ENCODE results near the gene SDHA. TPM values are rescaled to one million over a fixed set of nuclear protein-coding genes. Genes with fewer than 3 reads are reported as not detected.

Gene SDHA
- total RNA-seq, 1 experiment from 2014 or later = 134 TPM

DNA sequence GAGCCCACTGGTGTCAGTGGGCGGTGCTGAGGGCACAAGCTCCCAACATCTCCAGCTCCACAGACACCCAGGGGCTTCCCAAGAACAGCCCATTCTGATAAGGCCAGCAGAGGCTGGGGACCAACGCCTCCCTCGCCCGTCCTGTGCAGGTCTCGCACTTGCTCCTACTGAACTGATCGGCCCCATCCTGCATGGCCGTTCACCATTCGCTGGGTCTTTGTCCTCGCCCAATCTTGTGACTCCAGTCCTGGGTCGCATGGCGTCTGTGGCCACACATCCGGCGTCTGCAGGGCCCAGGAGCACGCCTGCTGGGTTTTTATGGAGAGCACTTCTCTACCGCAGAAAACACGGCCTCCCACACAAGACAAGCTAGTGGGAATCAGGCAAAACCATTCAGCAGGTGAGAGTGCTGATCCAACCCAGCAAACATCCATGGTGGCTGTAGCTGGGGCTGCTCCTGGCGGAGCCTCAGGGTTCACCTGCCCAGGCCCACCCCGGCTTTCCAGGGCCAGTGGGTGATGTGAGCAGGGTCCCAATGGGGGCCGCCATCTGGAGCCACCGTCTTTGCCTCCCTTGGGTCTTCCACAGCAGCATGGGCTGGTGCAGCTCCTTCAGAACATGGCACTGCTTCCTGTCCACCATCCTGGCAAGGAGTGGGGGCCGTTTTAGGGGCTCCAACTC, 19.5 kb upstream of the SDHA start:
- Histone ChIP-seq H3K27me3 (ENCODE audit: insufficient read depth, low read length) (no peaks in the 10 kb centered on the region), H2AFZ (ENCODE audit: low read depth, low read length, poor library complexity, severe bottlenecking) (no peak overlapping the region), H3K36me3 (ENCODE audit: control insufficient read depth in 1 of 2, insufficient read depth in 2 of 2, low read length in 2 of 2) (no peaks in the 10 kb centered on the region), H3K4me2 (ENCODE audit: low read length) (no peak overlapping the region), H3K9me3 (ENCODE audit: control insufficient read depth in 1 of 2, insufficient read depth in 1 of 2, low read depth in 1 of 2, low read length in 2 of 2) (no peaks in the 10 kb centered on the region), H3K4me3 (replicated peaks in 1 of 2; ENCODE audit: low read depth in 1 of 2, low read length in 2 of 2) (no peak overlapping the region), H3K4me1 (ENCODE audit: control insufficient read depth in 1 of 2, insufficient read depth in 2 of 2, low read length in 2 of 2) (no peaks in the 10 kb centered on the region), H4K20me1 (ENCODE audit: insufficient read depth) (no peaks in the 10 kb centered on the region), H3K79me2 (ENCODE audit: insufficient read depth, low read length) (no peaks in the 10 kb centered on the region), H3K9me2 (ENCODE audit: insufficient read depth) (no peaks in the 10 kb centered on the region), H3K9ac (ENCODE audit: low read length) (no peak overlapping the region), H3K27ac (ENCODE audit: low read depth, low read length) (no peak overlapping the region)
- BruUV-seq (replicated peaks) = no TSS peak
- no peak for TF ChIP-seq RAD21 (IDR thresholded peaks at IDR 0.05; ENCODE audit: low read depth)
- TF ChIP-seq ZFX (IDR thresholded peaks at IDR 0.05) = no peak
- TF ChIP-seq, protein P1, sequence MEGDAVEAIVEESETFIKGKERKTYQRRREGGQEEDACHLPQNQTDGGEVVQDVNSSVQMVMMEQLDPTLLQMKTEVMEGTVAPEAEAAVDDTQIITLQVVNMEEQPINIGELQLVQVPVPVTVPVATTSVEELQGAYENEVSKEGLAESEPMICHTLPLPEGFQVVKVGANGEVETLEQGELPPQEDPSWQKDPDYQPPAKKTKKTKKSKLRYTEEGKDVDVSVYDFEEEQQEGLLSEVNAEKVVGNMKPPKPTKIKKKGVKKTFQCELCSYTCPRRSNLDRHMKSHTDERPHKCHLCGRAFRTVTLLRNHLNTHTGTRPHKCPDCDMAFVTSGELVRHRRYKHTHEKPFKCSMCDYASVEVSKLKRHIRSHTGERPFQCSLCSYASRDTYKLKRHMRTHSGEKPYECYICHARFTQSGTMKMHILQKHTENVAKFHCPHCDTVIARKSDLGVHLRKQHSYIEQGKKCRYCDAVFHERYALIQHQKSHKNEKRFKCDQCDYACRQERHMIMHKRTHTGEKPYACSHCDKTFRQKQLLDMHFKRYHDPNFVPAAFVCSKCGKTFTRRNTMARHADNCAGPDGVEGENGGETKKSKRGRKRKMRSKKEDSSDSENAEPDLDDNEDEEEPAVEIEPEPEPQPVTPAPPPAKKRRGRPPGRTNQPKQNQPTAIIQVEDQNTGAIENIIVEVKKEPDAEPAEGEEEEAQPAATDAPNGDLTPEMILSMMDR (IDR thresholded peaks at IDR 0.05 in 2 of 3, conservative IDR thresholded peaks at IDR 0.05 in 1 of 3; ENCODE audit: borderline replicate concordance in 1 of 3, insufficient read depth in 1 of 3, low read depth in 2 of 3, low read length in 2 of 3) = no peak
- TF ChIP-seq, protein P2, sequence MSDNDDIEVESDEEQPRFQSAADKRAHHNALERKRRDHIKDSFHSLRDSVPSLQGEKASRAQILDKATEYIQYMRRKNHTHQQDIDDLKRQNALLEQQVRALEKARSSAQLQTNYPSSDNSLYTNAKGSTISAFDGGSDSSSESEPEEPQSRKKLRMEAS (IDR thresholded peaks at IDR 0.05) = no peak
- no peak for TF ChIP-seq CBX3 (IDR thresholded peaks at IDR 0.05; ENCODE audit: low read depth)
- TF ChIP-seq EZH2 (IDR thresholded peaks at IDR 0.05) = no peak
- no peak for TF ChIP-seq SP1 (IDR thresholded peaks at IDR 0.05; ENCODE audit: low read depth)
- no peak for TF ChIP-seq TCF7L2 (IDR thresholded peaks at IDR 0.05; ENCODE audit: borderline replicate concordance, extremely low read depth, insufficient read depth, insufficient read length)
- TF ChIP-seq, protein P3, sequence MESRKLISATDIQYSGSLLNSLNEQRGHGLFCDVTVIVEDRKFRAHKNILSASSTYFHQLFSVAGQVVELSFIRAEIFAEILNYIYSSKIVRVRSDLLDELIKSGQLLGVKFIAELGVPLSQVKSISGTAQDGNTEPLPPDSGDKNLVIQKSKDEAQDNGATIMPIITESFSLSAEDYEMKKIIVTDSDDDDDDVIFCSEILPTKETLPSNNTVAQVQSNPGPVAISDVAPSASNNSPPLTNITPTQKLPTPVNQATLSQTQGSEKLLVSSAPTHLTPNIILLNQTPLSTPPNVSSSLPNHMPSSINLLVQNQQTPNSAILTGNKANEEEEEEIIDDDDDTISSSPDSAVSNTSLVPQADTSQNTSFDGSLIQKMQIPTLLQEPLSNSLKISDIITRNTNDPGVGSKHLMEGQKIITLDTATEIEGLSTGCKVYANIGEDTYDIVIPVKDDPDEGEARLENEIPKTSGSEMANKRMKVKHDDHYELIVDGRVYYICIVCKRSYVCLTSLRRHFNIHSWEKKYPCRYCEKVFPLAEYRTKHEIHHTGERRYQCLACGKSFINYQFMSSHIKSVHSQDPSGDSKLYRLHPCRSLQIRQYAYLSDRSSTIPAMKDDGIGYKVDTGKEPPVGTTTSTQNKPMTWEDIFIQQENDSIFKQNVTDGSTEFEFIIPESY (IDR thresholded peaks at IDR 0.05; ENCODE audit: extremely low read depth, insufficient replicate concordance, low read length) = no peak
- no peak for DNase-seq (ENCODE audit: low read depth, low spot score)
- ChIA-PET RAD21 (ENCODE audit: low non-redundant PET in 1 of 2, low total read pairs in 2 of 2, uncharacterized antibody in 2 of 2, unreplicated experiment in 2 of 2) (no interaction called here), POLR2A (no interaction called here), CTCF (no interaction called here)
- intact Hi-C loops (cut with micrococcal nuclease) = no loop called here
- no peak for ATAC-seq

Measured in HCT116 (cell line).